HG02759 (cell line): ENCODE measurements around the gene BCL2L11.

Experiments used
- ATAC-seq: cut with Tn5 transposase; IDR thresholded peaks from one replicate; pipeline ENCODE4 v1.9.1; 2021; ENCODE audit warnings: mild to moderate bottlenecking, moderate library complexity; ENCODE audit not compliant: unreplicated experiment

BCL2L11 gene

DNA sequence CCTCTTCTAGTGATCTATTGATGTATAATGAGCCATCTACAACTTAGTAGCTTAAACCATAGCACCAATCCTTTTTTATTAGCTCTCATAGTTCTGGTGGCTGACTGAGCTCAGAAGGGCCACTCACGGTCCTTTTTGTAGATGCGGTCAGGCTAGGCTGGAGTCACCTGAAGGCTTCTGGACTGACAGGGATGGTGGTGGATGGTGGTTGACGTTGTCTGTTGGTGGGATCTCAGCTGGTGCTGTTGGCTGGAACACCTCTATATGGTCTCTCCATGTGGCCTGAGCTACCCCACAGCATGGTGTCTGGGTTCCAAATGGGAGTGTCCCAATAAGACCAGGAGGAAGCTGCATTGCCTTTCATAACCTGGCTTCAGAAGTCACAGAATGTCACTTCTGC is 68.0 kb downstream of the BCL2L11 start:
- no peak for ATAC-seq

DNA sequence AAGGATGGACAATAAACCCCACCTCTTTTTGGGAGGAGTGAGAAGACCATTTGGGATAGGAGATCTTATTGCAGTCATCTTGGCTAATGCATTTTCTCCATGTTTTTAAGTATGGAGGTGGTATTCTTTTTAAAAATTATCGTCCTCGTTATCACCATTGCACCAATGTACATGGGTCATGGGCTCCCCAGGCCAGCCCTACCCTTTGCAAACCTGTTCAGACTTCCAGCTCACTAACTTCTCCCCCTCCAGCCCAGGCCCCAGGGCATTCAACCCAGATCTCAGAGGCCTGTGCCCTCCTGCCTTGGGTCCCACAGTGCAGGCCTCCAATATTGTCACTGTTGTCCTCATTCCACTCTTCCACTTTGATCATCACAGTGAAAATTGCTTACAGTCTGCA is 68.4 kb downstream of the BCL2L11 start:
- ATAC-seq, result no peak

DNA sequence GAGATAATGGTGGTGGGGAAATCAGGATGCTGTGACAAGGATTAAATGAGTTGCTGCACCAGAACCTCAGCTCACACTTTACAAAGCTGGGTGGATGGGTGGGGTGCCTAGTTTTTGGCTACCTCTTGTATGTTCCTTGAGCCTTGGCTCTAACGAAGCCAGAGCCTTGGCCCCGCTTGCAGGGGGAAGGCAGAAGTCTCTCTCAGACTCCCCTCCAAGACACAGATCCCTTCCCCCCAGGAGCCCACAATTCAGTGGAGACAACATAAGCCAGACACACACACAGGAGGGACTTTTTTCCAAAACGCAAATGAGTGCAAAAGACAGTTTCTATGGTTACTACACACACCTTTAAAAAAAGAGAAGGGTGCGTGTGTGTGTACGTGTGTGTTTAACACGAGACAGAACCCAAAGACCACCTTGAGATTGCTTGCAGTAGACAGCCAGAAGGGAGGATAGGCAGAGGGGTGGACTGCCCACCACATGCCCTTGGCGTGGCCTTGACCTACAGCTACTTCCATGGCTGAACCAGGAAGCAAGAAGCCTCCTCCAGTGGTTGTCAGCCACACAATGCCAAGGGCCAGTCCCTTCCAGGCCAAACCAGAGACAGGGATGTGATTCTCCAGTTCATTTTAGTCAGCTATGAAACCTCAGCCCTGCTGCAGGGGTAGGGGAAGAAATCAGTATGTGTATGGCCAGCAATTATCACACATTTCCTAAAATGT is 70.3 kb downstream of the BCL2L11 start:
- no peak for ATAC-seq

- ATAC-seq, result no peak
Measured at GRCh38 chr2:111191877-111192276, 71.2 kb downstream of the BCL2L11 start.

- no peak for ATAC-seq
Measured at GRCh38 chr2:111192776-111193368, 72.2 kb downstream of the BCL2L11 start.

DNA sequence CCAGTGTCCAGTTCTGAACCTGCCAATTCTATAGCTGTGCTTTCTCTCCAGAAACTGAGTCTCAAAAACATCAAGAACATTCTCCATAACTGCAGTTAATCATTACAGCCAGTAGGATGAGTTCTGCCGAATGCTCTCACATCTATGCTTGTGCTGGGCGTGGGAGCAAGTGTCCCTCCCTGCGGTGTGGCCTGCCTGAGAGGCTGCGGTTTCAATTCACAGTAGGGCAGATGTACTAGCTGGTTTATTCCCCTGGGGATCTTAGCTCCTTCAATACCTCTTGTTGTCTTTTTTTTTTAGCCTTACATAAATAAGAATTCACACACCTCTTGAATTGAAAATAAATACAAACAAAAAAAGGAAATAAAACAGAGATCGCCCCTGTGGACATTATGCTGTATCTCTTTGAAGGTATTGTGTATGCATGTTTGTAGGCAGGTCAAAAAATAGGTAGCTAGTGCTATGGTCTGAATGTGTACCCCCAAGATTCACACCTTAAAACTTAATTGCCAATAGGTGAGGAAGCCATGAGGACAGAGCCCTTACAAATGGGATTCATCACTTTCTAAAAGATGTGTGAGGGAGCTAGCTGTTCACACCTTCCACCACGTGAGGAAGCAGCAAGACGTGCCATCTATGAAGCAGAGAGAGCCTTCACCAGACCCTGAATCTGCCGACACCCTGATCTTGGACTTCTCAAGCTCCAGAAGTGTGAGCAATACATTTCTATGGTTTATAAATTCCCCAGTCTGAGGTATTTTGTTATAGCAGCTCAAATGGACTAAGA is 74.3 kb downstream of the BCL2L11 start:
- ATAC-seq, result peak; percentile 84

DNA sequence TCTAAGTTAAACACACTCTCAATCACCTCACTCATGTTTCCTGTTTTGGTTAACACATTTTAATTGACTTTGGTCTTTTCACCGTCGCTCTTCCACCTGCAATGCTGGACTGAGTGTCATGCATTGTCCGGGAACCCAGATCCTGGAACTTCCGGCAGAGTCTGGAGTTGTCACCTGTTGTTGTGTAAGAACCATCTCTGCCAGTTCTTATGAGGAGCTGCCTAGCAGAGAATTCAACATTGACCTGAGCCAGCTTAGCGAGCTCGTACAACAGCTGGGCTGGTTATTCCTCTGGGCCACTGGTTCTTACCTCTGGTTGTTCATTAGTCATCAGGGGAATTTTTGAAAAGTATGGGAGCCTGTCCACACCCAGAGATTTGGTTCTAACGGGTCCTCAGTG is 75.7 kb downstream of the BCL2L11 start:
- no peak for ATAC-seq

GRCh38 chr2:111198701-111199100 is 78.0 kb downstream of the BCL2L11 start:
- no peak for ATAC-seq

DNA sequence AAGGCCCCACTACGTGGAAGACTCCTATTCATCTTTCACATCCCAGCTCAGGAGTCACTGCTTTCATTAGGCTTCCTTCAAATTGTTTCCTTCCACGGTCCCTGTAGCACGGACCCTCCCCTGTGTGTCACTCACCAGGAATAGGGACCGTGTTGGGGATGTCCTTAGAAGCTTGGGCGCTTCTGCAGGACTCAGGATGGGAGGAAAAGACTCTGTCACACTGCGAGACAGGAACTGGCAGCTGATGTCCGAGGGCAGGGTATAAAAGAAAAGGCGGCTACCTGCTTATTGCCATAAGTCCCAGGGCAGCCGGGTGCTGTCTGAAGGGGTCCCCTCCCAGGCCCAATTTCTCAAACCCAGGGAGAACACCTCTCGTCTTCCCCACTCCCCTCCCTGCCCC is 79.1 kb downstream of the BCL2L11 start:
- ATAC-seq, result no peak

- no peak for ATAC-seq
Measured at GRCh38 chr2:111200333-111200881, 79.7 kb downstream of the BCL2L11 start.

DNA sequence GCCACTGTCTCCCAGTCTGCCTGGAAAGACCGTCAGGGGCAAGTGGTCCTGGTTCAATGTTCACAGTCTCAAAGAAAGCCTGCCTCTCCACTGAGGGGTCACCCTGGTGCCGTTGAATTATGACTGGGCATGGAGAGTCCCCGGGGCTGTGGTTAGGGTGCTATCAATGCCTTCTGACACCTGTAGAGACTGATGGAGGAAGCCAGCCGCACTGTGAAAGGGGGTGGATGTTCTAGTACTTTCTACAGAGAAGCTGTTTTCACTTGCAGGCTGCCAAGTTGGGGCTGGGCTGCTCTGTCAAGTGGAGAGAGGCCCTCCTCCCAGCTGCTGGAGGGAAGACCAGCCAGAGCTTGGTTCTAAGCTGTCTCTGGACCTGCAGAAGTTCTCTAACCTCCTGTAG is 80.5 kb downstream of the BCL2L11 start:
- ATAC-seq, result peak; percentile 59

DNA sequence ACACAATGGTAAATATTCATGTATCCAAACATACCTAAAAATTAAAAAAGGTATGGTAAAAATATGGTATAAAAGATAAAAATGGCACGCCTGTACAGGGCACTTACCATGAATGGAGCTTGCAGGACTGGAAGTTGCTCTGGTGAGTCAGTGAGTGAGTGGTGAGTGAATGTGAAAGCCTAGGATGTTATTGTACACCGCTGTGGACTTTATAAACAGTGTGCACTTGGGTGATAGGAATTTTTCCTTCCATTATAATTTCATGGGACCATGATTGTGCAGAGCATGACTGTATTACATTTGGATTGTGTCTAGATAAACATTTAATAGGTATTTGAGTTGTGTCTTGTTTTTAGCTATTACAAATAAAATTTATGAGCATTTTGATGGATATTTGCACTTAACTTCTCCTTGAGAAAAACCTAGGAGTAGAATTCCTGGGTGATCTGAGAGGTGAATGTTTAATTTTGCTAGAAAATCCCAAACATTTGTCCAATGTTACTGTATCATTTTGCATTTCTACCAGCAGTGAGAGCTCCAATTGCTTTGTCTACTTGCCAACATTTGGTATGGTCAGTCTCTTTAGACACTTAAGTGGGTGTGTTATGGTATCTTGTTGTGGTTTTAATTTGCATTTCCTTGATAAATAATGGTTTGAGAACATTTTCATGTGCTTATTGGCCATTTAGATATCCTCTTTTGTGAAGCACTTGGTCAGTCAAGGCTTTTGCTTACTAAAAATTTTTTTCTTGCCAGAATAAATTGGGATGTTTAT is 81.7 kb downstream of the BCL2L11 start:
- ATAC-seq, result no peak

DNA sequence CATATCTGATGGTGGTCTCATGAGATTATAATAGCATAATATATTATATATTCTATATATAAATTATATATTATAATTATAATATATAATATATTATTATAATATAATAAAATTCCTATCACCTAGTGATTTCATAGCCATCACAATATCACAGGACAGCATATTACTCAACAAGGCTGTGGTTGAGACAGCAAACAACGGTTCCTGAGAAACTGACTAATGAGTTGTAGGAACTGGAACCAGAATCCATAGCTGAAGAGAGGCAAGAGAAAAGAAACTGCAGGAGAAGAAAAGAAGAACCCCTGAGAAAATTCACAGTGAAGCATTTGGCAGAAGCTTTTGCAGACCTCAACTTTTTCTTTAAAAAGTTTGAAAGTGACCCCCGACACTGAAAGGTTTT is 84.0 kb downstream of the BCL2L11 start:
- no peak for ATAC-seq

DNA sequence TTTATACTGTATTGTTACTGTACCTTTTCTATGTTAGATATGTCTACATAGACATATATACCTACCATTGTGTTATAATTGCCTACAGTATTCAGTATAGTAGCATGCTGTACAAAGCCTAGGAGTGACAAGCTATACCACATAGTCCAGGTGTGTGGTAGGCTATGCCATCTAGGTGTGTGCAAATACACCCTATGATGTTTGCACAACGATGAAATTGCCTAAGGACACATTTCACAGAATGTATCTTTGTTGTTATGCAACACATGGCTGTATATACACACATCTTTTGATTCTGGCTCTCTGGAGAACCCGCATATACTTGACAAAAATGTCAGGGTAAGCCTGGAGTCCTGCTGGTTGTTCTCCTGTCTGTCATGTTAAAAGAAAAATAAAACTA is 85.1 kb downstream of the BCL2L11 start:
- no peak for ATAC-seq

DNA sequence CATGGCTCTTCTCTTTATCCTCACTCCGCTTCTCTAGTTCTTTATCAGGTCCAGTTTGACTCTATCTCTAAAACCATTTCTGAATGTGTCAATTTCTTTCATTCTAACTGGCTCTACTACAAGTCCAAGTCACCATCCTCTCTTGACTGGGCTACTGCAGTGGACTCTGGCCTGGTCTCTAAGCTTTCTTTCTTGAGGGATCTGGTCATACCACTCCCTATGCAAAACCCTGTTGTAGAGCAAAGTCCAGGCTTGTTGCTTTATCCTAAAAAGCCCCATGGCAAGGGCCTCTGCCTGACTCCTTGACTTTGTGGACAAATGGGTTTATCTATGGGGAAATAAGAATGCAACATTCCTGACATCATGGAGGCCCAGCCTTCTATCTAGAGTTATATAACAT is 87.1 kb downstream of the BCL2L11 start:
- no peak for ATAC-seq

DNA sequence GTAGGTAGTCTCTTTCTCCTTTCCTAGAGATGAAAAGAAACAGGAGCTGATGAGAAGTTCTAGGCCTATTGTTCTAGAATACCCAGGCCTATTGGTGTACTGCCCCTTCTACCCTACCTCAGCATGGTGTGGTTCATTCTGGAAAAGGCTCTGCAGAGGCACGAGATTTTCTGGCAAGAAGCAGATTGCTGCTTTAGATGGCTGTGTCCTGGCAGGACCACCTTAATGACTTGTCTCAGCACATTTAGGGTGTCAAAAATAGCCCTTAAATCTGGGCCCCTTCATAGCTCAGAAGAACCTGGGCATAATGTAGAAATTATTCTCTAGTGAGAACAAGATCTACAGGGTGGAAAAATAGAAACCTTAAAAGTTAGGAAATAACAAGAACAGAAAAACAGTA is 87.9 kb downstream of the BCL2L11 start:
- ATAC-seq, result peak; percentile 16

DNA sequence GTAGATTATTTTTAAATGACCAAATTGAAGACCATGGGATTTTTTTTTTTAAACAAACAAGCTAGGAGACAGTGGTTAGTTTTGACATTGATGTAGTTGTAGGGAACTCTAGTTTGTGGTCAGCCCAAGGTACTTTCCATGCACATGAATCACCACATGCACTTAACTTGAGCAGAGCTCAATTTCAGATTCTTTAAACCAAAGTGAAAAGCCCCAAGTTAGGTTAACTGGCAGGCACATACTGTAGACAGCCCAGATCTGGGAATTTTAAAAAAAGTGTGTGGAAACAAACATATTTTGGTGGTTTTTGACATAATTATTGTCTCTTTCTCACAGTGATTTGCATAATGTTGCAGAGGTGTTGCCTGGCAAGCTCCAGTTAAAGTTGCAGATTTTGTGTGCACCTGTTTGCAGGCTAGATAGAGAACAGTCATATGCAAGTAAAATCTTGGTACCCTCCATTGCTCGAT is 88.4 kb downstream of the BCL2L11 start:
- ATAC-seq, result peak; percentile 98

- no peak for ATAC-seq
Measured at GRCh38 chr2:111210036-111210435, 89.3 kb downstream of the BCL2L11 start.

- ATAC-seq, result no peak
Measured at GRCh38 chr2:111213877-111214276, 93.2 kb downstream of the BCL2L11 start.

- no peak for ATAC-seq
Measured at GRCh38 chr2:111216811-111217652, 96.3 kb downstream of the BCL2L11 start.
